ENCODE measurements around the gene KRTAP11-1.

The KRTAP11-1 gene

GRCh38 chr21:30881480-30881879 lies at the start of gene KRTAP11-1:
Gene KRTAP11-1 (minus strand): TSS chr21:30881580. CDS start chr21:30881524, 56 bp downstream.
- no peak for DNase-seq (ENCODE audit: extremely low read depth in 1 of 2, low read depth in 1 of 2)

- no peak for DNase-seq (ENCODE audit: extremely low read depth in 1 of 2, low read depth in 1 of 2)
These were observed 42.8 kb upstream of the KRTAP11-1 start for GRCh38 chr21:30924146-30924700.

GRCh38 chr21:30921129-30921528 lies 39.7 kb upstream of the KRTAP11-1 start:
- no peak for DNase-seq (ENCODE audit: extremely low read depth in 1 of 2, low read depth in 1 of 2)

GRCh38 chr21:30917557-30917956 lies 36.2 kb upstream of the KRTAP11-1 start:
- no peak for DNase-seq (ENCODE audit: extremely low read depth in 1 of 2, low read depth in 1 of 2)

GRCh38 chr21:30900881-30901280 lies 19.5 kb upstream of the KRTAP11-1 start:
- DNase-seq (ENCODE audit: extremely low read depth in 1 of 2, low read depth in 1 of 2), result no peak

GRCh38 chr21:30882866-30883597 lies 1.7 kb upstream of the KRTAP11-1 start:
- no peak for DNase-seq (ENCODE audit: extremely low read depth in 1 of 2, low read depth in 1 of 2)

GRCh38 chr21:30880914-30881313 lies 466 bp downstream of the KRTAP11-1 start:
- DNase-seq (ENCODE audit: extremely low read depth in 1 of 2, low read depth in 1 of 2), result no peak

GRCh38 chr21:30874526-30874925 lies 6.9 kb downstream of the KRTAP11-1 start:
- no peak for DNase-seq (ENCODE audit: extremely low read depth in 1 of 2, low read depth in 1 of 2)

GRCh38 chr21:30847627-30848500 lies 33.5 kb downstream of the KRTAP11-1 start:
- DNase-seq (ENCODE audit: extremely low read depth in 1 of 2, low read depth in 1 of 2), result no peak

- no peak for DNase-seq (ENCODE audit: extremely low read depth in 1 of 2, low read depth in 1 of 2)
These were observed 38.4 kb downstream of the KRTAP11-1 start for GRCh38 chr21:30842990-30843389.

GRCh38 chr21:30839304-30839703 lies 42.1 kb downstream of the KRTAP11-1 start:
- no peak for DNase-seq (ENCODE audit: extremely low read depth in 1 of 2, low read depth in 1 of 2)

GRCh38 chr21:30838536-30838935 lies 42.8 kb downstream of the KRTAP11-1 start:
- DNase-seq (ENCODE audit: extremely low read depth in 1 of 2, low read depth in 1 of 2), result no peak

- DNase-seq (ENCODE audit: extremely low read depth in 1 of 2, low read depth in 1 of 2), result no peak
These were observed 50.1 kb downstream of the KRTAP11-1 start for GRCh38 chr21:30831194-30831765.

Data from activated CD8-positive, alpha-beta memory T cell treated with anti-CD3 and anti-CD28 coated beads for 1 hour (primary cell).